IMR-90 (cell line): ENCODE data around the gene BCAS3. TPM values are rescaled to one million over a fixed set of nuclear protein-coding genes. Genes with fewer than 3 reads are reported as not detected.
A peak's percentile ranks its signal among the peaks of the same experiment; 100 is the strongest.

Source experiments
- ATAC-seq: fragments of 200-7000 bp; cut with Tn5 transposase; 2 replicates; pipeline ENCODE4 v1.9.1; 2020; ENCODE audit warnings: low read depth, mild to moderate bottlenecking, moderate library complexity
- BruUV-seq: library from RNA; stranded (reverse); fragments of 400-500 nt; replicated peaks from 2 replicates; lab custom pipeline; 2021; lab: Mats Ljungman, UMichigan
- CTCF ChIA-PET: fragments of 300-600 bp; formaldehyde crosslinking; extraction: SDS; loops from one replicate; lab custom pipeline; 2021; ENCODE audit warnings: antibody characterized with exemption; lab: Yijun Ruan, JAX
- POLR2A ChIA-PET: fragments of 300-600 bp; sonication (Branson Sonifier 250); formaldehyde crosslinking; loops from one replicate; lab custom pipeline; 2022; ENCODE audit warnings: antibody characterized with exemption; ENCODE audit not compliant: unreplicated experiment; lab: Charles Lee
- DNase-seq: peaks from one replicate; pipeline ENCODE4 v3.0.0; 2013
- H2AFZ ChIP-seq: replicated peaks from 2 replicates; pipeline ENCODE3; 2013; ENCODE audit warnings: low read length, mild to moderate bottlenecking; ENCODE audit not compliant: poor library complexity
- H2AK5ac ChIP-seq: 2 replicates; pipeline ENCODE4 v1.6.1; 2013; ENCODE audit warnings: low read depth, low read length, inconsistent platforms
- H2AK9ac ChIP-seq: replicated peaks from 2 replicates; pipeline ENCODE3; 2013; ENCODE audit warnings: mild to moderate bottlenecking, low read depth, low read length, moderate library complexity; ENCODE audit not compliant: poor library complexity
- H2BK120ac ChIP-seq: 2 replicates; pipeline ENCODE4 v1.6.1; 2013; ENCODE audit warnings: low read depth, low read length, inconsistent platforms
- H2BK15ac ChIP-seq: 3 replicates; pipeline ENCODE4 v1.6.1; 2013; ENCODE audit warnings: low read depth, low read length, inconsistent platforms
- H2BK20ac ChIP-seq: 2 replicates; pipeline ENCODE4 v1.6.1; 2013; ENCODE audit warnings: low read depth, mild to moderate bottlenecking, inconsistent platforms, low read length, moderate library complexity
- H2BK5ac ChIP-seq: 2 replicates; pipeline ENCODE4 v1.6.1; 2013; ENCODE audit warnings: mild to moderate bottlenecking, low read depth, low read length, inconsistent platforms; ENCODE audit not compliant: poor library complexity, severe bottlenecking
- H3K14ac ChIP-seq: replicated peaks from 2 replicates; pipeline ENCODE4 v1.6.1; 2013; ENCODE audit warnings: low read depth, low read length, inconsistent platforms
- H3K18ac ChIP-seq: 2 replicates; pipeline ENCODE4 v1.6.1; 2013; ENCODE audit warnings: low read depth, low read length, control low read depth
- H3K23ac ChIP-seq: 2 replicates; pipeline ENCODE4 v1.6.1; 2013; ENCODE audit warnings: low read depth, low read length, inconsistent platforms
- H3K27ac ChIP-seq: 2 replicates; pipeline ENCODE4 v1.5.1; 2013; ENCODE audit warnings: mild to moderate bottlenecking, control low read depth, low read length; ENCODE audit not compliant: insufficient read depth
- H3K27me3 ChIP-seq: 2 replicates; pipeline ENCODE4 v1.6.1; 2013; ENCODE audit warnings: low read length; ENCODE audit not compliant: control insufficient read depth, insufficient read depth
- H3K36me3 ChIP-seq: 2 replicates; pipeline ENCODE4 v1.6.1; 2013; ENCODE audit warnings: low read length, mixed read lengths; ENCODE audit not compliant: control insufficient read depth, insufficient read depth
- H3K4ac ChIP-seq: 2 replicates; pipeline ENCODE4 v1.6.1; 2013; ENCODE audit warnings: low read depth, low read length, inconsistent platforms
- H3K4me1 ChIP-seq: 2 replicates; pipeline ENCODE4 v1.6.1; 2013; ENCODE audit warnings: low read length, mixed read lengths; ENCODE audit not compliant: control insufficient read depth, insufficient read depth
- H3K4me2 ChIP-seq: 2 replicates; pipeline ENCODE4 v1.6.1; 2013; ENCODE audit warnings: low read depth, mild to moderate bottlenecking, control low read depth, low read length, moderate library complexity
- H3K4me3 ChIP-seq: 2 replicates; pipeline ENCODE4 v1.5.1; 2013; ENCODE audit warnings: low read depth, mild to moderate bottlenecking, control low read depth, low read length, moderate library complexity; ENCODE audit not compliant: insufficient read depth
- H3K56ac ChIP-seq: 2 replicates; pipeline ENCODE4 v1.6.1; 2013; ENCODE audit warnings: low read length, inconsistent platforms; ENCODE audit not compliant: insufficient read depth; ENCODE audit errors: extremely low read depth
- H3K79me1 ChIP-seq, 2 experiments: 2 replicates each; pipeline ENCODE4 v1.6.1; 2013; ENCODE audit warnings: low read length in 2 of 2, inconsistent platforms in 1 of 2, low read depth in 1 of 2
- H3K9ac ChIP-seq: 2 replicates; pipeline ENCODE4 v1.6.1; 2013; ENCODE audit warnings: low read depth, low read length, control low read depth
- H3K9me1 ChIP-seq: 2 replicates; pipeline ENCODE4 v1.6.1; 2013; ENCODE audit warnings: low read length, inconsistent platforms; ENCODE audit not compliant: insufficient read depth
- H3K9me3 ChIP-seq: 2 replicates; pipeline ENCODE4 v1.6.1; 2013; ENCODE audit warnings: low read length; ENCODE audit not compliant: control insufficient read depth, insufficient read depth
- H4K20me1 ChIP-seq: 2 replicates; pipeline ENCODE4 v1.6.1; 2013; ENCODE audit warnings: low read length, inconsistent platforms; ENCODE audit not compliant: insufficient read depth
- H4K5ac ChIP-seq: 2 replicates; pipeline ENCODE4 v1.6.1; 2013; ENCODE audit warnings: mild to moderate bottlenecking, low read depth, low read length, control low read depth
- H4K8ac ChIP-seq, 2 experiments: 2 replicates each; pipeline ENCODE4 v1.6.1; 2013; ENCODE audit warnings: low read depth in 2 of 2, low read length in 2 of 2, control low read depth in 1 of 2, inconsistent platforms in 1 of 2
- H4K91ac ChIP-seq: 2 replicates; pipeline ENCODE4 v1.6.1; 2013; ENCODE audit warnings: low read depth, low read length, inconsistent platforms; ENCODE audit not compliant: insufficient read depth
- BHLHE40 ChIP-seq: fragments of 150-350 bp; IDR thresholded peaks from 2 replicates; pipeline ENCODE4 v1.6.1; 2016; ENCODE audit warnings: mild to moderate bottlenecking, low read depth, low read length
- CEBPB ChIP-seq: IDR thresholded peaks from 2 replicates; pipeline ENCODE4 v1.6.1; 2012; ENCODE audit warnings: low read depth, low read length, improper control_type of control experiment
- CHD1 ChIP-seq: IDR thresholded peaks from 2 replicates; pipeline ENCODE4 v1.6.1; 2012; ENCODE audit warnings: low read depth, low read length, improper control_type of control experiment
- FOS ChIP-seq: fragments of 150-350 bp; IDR thresholded peaks from 2 replicates; pipeline ENCODE4 v1.6.1; 2016; ENCODE audit warnings: low read depth, low read length
- MXI1 ChIP-seq: IDR thresholded peaks from 2 replicates; pipeline ENCODE4 v1.6.1; 2012; ENCODE audit warnings: low read depth, mild to moderate bottlenecking, low read length, moderate library complexity, borderline replicate concordance
- NFE2L2 ChIP-seq: fragments of 150-350 bp; IDR thresholded peaks from 2 replicates; pipeline ENCODE4 v1.6.1; 2016; ENCODE audit warnings: low read depth, mild to moderate bottlenecking, low read length
- RAD21 ChIP-seq: IDR thresholded peaks from 2 replicates; pipeline ENCODE4 v1.6.1; 2012; ENCODE audit warnings: low read length, improper control_type of control experiment
- RCOR1 ChIP-seq: IDR thresholded peaks from 2 replicates; pipeline ENCODE4 v1.6.1; 2012; ENCODE audit warnings: mild to moderate bottlenecking, low read length, improper control_type of control experiment; ENCODE audit not compliant: insufficient replicate concordance
- RFX5 ChIP-seq: IDR thresholded peaks from 2 replicates; pipeline ENCODE4 v1.8.0; 2012; ENCODE audit warnings: low read depth, mild to moderate bottlenecking, low read length, moderate library complexity
- WGBS, 2 experiments: methylation state at CpG; one replicate each; pipeline versions ENCODE4 v1.1.5 to v1.1.7; 2013; ENCODE audit warnings: missing lambda C conversion rate in 2 of 2; ENCODE audit not compliant: insufficient read length in 1 of 2; ENCODE audit errors: extremely low coverage in 2 of 2; 5-methylcytosine and 5-hydroxymethylcytosine counted together
- dilution Hi-C: fragments of 300-500 bp; cut with HindIII; formaldehyde crosslinking; loops from one replicate; pipeline ENCODE4 v1.14.3; 2018; ENCODE audit warnings: low sequenced_read_pairs; ENCODE audit not compliant: unreplicated experiment
- in situ Hi-C: fragments of 300-500 bp; cut with MboI; formaldehyde crosslinking; loops from 3 replicates; pipeline ENCODE4 v1.14.3; 2019; ENCODE audit warnings: low sequenced_read_pairs, inconsistent platforms, mixed read lengths
- intact Hi-C: fragments of 100-400 bp; cut with micrococcal nuclease; formaldehyde crosslinking; loops from 2 replicates; pipeline ENCODE4 v1.10.0; 2022
- polyA plus RNA-seq, 3 experiments: library from polyadenylated mRNA; depleted of rRNA; stranded (reverse); fragments of >200 nt; gene quantifications; 2 replicates each; pipeline ENCODE4 v1.2.3, GENCODE V29; 2012; ENCODE audit warnings: low replicate concordance in 1 of 3
- total RNA-seq: library from RNA; depleted of rRNA; stranded (reverse); fragments of >200 nt; gene quantifications from 2 replicates; pipeline ENCODE4 v1.2.3, GENCODE V29; 2012
- TF ChIP-seq, protein P1 (sequence below): fragments of 150-350 bp; IDR thresholded peaks from 2 replicates; pipeline ENCODE4 v1.6.1; 2016; ENCODE audit warnings: low read depth, mild to moderate bottlenecking, low read length, moderate library complexity, borderline replicate concordance
- TF ChIP-seq, protein P2 (sequence below): fragments of 150-350 bp; IDR thresholded peaks from 2 replicates; pipeline ENCODE4 v1.6.1; 2017; ENCODE audit warnings: mild to moderate bottlenecking, antibody characterized with exemption, low read length, low read depth
- TF ChIP-seq, protein P3 (sequence below): conservative IDR thresholded peaks from 2 replicates; pipeline ENCODE4 v1.5.1; 2012; ENCODE audit warnings: mild to moderate bottlenecking, low read depth, low read length, improper control_type of control experiment

BCAS3 gene
- total and polyA plus RNA-seq, 2 of the 4 experiments (the other 2 are of a cell fraction) = 6.3 to 27.1 TPM

GRCh38 chr17:61393550-61393903 is 715.9 kb downstream of the BCAS3 start:
- no peak for ATAC-seq
- Histone ChIP-seq H3K79me1 (peaks cover 6 to 72% of the 10 kb centered on the region in 2 experiments), H3K9me3 (no peaks in the 10 kb centered on the region), H2BK15ac (0 out of 3 replicates have a peak overlapping the region, but pooled peaks have one; percentile 77), H3K9me1 (peaks cover 27% of the 10 kb centered on the region), H2BK120ac (peak overlapping the region; percentile 96), H3K4me2 (no peak overlapping the region; the same call in 1 of the 2 replicates), H4K5ac (no peak overlapping the region), H3K27me3 (no peaks in the 10 kb centered on the region), H2BK5ac (peak overlapping the region; percentile 44), H3K56ac (no peak overlapping the region), H4K91ac (peak overlapping the region; percentile 45; the same call in 1 of the 2 replicates), H2AFZ (no peak overlapping the region), H2AK5ac (peak overlapping the region; percentile 98), H3K14ac (peak overlapping the region; percentile 14; the same call in 1 of the 2 replicates), H4K8ac (peak overlapping the region in 1 of 2 experiments; percentile 89; a peak in 2 of 4 replicates), H3K27ac (peak overlapping the region; percentile 26), H3K18ac (peak overlapping the region; percentile 10; the same call in 1 of the 2 replicates), H3K36me3 (peaks cover 6% of the 10 kb centered on the region; the same call in 1 of the 2 replicates), H2AK9ac (peak overlapping the region; percentile 65), H2BK20ac (peak overlapping the region; percentile 15), H3K4me1 (peaks cover 26% of the 10 kb centered on the region), H4K20me1 (peaks cover 7% of the 10 kb centered on the region), H3K4ac (peak overlapping the region; percentile 100), H3K4me3 (no peak overlapping the region), H3K9ac (no peak overlapping the region), H3K23ac (peak overlapping the region; percentile 97)
- ChIA-PET CTCF (interaction anchor here (2.0 kb wide), 1 partner anchor 392 kb away, joined by 10 read pairs; no protein-coding TSS in a partner anchor), POLR2A (interaction anchor here (0.9 to 1.1 kb wide), 2 partner anchors 84 to 175 kb away, joined by 3 to 4 read pairs; no protein-coding TSS in a partner anchor)
- dilution Hi-C loops = no loop called here
- no CpG with 5 or more reads among the region's 3 CpGs for WGBS, 2 experiments
- intact Hi-C loops = loop anchor here (10.0 kb wide), 1 partner anchor 489 kb away; no protein-coding TSS in a partner anchor
- in situ Hi-C loops = loop anchor here (5.0 kb wide), 3 partner anchors 81 to 391 kb away; no protein-coding TSS in a partner anchor
- BruUV-seq = no TSS peak
- TF ChIP-seq FOS (no peak), RFX5 (no peak), NFE2L2 (no peak), RAD21 (peak; percentile 16; the same call in 1 of the 2 replicates), BHLHE40 (no peak; the same call in 1 of the 2 replicates), CEBPB (no peak), CHD1 (no peak), MXI1 (no peak), RCOR1 (no peak)
- TF ChIP-seq, protein P1, sequence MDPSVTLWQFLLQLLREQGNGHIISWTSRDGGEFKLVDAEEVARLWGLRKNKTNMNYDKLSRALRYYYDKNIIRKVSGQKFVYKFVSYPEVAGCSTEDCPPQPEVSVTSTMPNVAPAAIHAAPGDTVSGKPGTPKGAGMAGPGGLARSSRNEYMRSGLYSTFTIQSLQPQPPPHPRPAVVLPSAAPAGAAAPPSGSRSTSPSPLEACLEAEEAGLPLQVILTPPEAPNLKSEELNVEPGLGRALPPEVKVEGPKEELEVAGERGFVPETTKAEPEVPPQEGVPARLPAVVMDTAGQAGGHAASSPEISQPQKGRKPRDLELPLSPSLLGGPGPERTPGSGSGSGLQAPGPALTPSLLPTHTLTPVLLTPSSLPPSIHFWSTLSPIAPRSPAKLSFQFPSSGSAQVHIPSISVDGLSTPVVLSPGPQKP = no peak
- TF ChIP-seq, protein P2, sequence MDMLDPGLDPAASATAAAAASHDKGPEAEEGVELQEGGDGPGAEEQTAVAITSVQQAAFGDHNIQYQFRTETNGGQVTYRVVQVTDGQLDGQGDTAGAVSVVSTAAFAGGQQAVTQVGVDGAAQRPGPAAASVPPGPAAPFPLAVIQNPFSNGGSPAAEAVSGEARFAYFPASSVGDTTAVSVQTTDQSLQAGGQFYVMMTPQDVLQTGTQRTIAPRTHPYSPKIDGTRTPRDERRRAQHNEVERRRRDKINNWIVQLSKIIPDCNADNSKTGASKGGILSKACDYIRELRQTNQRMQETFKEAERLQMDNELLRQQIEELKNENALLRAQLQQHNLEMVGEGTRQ = no peak
- TF ChIP-seq, protein P3, sequence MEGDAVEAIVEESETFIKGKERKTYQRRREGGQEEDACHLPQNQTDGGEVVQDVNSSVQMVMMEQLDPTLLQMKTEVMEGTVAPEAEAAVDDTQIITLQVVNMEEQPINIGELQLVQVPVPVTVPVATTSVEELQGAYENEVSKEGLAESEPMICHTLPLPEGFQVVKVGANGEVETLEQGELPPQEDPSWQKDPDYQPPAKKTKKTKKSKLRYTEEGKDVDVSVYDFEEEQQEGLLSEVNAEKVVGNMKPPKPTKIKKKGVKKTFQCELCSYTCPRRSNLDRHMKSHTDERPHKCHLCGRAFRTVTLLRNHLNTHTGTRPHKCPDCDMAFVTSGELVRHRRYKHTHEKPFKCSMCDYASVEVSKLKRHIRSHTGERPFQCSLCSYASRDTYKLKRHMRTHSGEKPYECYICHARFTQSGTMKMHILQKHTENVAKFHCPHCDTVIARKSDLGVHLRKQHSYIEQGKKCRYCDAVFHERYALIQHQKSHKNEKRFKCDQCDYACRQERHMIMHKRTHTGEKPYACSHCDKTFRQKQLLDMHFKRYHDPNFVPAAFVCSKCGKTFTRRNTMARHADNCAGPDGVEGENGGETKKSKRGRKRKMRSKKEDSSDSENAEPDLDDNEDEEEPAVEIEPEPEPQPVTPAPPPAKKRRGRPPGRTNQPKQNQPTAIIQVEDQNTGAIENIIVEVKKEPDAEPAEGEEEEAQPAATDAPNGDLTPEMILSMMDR = peak; percentile 43
- DNase-seq = peak; percentile 18
